ENCODE results near the gene CHURC1.
"Not testable (repeated sequence)": the region's sequence is repeated elsewhere in the genome, so short reads cannot be mapped to it uniquely, and the experiment has no call there.

The CHURC1 gene

DNA sequence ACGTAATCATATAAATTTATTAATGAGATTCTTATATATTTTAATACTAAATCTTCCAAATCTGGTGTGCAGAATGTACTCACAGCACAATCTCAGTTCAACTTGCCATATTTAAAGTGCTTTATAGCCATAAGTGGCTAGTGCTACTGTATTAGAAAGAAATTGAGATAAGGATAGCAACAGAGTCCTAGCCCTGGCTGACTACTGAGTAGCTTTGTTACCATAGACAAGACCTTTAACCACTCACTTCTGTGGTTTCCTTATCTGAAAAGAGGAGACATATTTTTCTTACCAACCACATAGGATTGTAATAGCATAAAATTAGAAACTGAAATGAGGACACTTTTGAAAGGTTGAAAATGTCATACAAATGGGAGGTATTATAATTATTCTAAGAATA is 2.0 kb upstream of the CHURC1 start:
- DNase-seq = no peak

DNA sequence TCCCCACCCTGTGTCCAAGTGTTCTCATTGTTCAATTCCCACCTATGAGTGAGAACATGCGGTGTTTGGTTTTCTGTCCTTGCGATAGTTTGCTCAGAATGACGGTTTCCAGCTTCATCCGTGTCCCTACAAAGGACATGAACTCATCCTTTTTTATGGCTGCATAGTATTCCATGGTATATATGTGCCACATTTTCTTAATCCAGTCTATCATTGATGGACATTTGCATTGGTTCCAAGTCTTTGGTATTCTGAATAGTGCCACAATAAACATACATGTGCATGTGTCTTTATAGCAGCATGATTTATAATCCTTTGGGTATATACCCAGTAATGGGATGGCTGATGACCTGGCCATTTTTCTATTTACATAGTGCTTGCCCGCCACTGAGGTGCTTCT is 778 bp upstream of the CHURC1 start:
- not testable (repeated sequence) for DNase-seq

DNA sequence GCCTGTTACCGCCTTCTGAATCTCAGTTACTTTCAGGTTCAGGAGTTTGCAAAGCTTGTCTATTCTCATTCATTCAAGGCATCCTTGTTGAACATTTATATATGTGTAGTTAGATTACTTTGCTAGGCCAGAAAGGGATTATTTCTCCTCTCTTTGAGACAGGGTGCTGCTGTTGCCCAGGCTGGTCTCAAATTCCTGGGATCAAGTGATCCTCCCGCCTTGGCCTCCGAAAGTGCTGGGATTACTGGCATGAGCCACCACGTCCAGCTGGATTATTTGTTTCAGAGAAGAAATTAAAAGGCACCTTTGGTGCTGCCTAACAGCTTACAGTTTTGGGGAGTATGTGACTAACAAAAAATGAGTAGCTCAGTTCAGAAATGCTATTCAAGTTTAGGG is 772 bp downstream of the CHURC1 start:
- DNase-seq = no peak

DNA sequence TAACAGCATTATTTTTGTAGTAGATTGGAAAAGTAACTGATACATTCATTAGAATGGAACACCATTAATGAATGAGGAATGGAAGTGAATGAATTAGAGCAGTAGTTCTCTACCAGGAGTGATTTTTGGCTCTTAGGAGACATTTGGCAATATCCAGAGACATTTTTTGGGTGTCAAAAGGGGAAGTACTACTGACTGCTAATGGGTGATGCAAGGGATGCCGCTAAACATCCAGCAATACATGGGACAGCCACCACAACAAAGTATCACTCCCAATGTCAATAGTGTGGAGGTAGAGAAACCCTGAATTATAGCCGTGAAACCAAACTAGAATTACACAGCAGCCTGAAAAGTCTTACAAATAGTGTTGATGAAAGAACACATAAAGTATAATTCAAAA is 1.5 kb downstream of the CHURC1 start:
- DNase-seq = no peak

DNA sequence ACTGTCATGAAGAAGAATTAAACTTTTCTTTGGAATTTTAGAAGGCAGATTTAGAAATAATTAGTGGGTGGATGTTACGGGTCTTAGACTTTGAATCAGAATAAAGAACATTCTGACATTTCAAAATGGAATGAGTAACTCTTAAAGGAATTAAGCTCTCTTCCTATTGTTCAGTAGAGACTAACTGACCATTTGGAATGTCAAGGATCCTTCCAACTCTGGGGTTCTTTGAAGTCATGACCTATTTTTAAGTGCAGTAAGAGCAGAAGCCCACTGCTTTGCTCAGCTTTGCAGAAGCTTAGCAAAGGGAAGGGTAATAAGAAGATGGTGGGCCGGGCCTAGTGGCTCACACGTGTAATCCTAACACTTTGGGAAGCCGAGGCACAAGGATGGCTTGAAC is 4.0 kb downstream of the CHURC1 start:
- DNase-seq = no peak

DNA sequence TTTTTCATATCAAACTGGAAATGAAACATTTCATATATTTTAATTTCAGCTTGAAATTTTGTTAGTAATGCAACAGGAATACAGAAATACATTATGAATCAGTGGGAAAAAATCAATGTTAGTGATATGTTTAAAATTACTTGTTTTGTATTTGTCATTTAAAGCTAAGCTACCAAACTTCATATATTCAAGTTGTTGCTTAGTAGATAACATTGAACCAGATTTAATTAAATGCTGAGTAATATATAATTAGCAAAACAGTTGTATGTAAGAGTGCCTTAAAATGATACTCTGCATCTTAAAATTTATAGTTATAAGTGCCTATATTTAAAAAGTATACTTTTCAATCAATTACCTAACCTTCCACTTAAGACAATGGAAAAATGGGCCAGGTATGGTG is 5.0 kb downstream of the CHURC1 start:
- DNase-seq = no peak

DNA sequence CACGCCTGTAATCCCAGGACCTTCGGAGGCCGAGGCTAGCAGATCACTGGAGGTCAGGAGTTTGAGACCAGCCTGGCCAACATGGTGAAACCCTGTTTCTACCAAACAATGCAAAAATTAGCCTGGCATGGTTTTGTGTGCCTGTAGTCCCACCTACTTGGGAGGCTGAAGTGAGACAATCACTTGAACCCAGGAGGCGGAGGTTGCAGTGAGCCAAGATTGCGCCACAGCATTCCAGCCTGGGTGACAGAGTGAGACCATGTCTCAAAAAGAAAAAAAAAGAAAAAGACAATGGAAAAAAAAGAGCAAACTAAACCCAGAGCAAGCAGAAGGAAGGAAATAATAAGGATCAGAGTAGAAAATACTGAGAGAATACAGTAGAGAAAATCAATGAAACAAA is 5.4 kb downstream of the CHURC1 start:
- DNase-seq = no peak

DNA sequence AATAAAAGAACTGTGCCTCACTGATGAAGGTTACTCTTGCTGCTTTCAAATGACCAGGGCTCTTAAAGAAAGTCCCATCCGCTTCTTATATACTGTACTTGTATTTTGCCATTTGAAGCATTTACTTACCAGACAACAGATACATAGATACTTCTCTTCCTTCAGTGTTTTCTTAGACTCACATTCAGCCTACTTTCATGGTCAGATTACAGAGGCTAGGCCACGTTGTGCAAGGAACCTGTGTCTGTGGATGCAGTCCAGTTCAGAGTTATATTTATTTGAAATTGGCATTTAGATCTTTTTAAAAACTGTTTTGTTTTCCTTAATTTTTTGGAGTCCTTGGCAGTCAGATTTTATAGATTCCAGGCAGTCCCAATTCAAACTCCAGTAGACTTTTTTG is 6.2 kb downstream of the CHURC1 start:
- no peak for DNase-seq

DNA sequence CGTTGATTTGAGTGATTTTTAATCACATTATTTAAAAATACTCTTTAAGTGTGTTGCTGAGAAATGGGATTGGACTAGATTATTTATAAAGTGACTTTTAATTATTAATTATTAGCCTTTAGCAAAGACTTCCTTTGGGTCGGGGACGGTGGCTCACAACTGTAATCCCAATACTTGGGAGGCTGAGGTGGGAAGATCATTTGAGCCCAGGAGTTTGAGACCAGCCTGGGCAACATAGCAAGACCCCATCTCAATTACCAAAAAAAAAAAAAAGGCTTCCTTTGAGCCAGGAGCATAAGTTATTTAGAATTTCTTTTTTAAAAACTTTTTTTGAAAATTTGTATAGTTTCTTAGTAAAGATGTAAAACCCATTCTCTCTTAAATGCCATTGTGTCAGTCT is 8.8 kb downstream of the CHURC1 start:
- DNase-seq = no peak

DNA sequence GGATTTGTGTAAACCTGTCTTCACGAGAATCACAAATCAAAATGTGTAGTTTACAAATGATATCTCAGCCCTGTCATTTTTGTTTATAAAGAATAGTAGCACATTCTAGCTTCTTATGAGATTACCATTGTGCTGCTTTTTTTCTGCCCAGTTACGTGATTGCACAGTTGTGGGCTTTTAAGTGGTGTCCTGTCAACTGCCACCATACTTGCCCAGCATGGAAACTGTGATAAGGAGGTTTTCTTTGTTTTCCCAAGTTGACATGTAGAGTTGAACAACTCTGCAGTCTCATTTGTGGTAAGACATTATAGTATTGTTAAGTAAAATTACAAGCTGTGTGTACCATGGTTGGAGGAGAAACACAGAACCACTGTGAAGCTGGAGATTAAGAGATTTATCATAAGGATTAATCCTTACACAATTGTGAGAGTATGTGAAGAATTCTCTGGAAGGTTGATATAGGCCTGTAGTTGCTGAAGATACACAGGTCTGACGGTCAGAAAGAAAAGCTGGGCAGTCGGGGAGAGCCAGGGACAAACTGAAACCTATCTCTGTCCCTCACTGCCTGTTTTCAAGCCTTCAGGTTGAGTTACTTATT is 12.2 kb downstream of the CHURC1 start:
- no peak for DNase-seq

DNA sequence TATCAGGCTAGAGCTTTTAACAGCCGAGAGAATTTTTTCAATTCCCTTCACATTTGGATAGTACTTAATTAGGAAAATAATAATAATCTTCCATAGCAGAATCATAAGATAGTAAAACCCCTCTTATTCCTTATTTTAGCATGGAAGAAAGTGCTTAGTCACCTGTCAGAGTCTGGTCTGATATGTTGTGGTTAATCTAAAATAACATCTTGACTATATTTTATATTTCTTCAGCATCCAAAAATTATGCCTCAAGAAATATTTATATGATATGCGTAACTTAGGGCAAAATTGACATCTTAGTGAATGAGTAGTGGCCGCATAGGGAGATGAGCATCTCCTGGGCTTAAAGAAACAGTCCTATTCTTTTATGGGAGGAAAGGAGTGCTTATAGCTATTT is 12.8 kb downstream of the CHURC1 start:
- no peak for DNase-seq

DNA sequence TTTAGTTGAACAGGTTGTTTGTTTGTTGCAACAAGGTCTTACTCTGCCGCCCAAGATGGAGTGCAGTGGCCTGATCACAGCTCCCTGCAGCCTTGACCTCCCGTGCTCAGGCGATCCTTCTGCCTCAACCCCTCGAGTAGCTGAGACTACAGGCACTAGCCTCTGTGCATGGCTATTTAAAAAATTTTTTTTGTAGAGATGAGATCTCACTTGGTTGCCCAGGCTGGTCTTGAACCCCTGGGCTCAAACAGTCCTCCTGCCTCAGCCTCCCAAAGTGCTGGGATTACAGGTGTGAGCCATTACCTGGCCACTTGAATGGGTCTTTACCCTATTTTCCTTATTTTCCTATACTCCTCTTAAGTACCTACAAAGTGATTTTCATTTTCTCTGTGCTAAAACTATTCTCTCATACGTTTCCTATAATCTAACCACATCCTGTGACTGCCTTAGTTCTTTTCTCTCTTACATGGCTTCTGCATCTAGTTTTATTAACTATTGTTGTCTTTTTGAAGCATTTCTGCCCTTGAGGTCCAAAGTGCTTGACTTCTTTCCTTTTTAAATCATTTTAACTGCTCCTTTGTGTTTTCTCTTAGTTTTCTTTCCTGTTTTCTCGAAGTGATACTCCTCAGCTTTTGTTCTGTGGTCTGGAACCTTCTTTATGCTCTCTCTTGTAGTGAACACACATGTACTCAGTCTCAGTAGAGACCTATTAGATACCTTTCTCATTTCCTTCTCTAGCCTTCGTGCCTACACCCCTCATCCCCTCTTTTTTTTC is 14.2 kb downstream of the CHURC1 start:
- no peak for DNase-seq

DNA sequence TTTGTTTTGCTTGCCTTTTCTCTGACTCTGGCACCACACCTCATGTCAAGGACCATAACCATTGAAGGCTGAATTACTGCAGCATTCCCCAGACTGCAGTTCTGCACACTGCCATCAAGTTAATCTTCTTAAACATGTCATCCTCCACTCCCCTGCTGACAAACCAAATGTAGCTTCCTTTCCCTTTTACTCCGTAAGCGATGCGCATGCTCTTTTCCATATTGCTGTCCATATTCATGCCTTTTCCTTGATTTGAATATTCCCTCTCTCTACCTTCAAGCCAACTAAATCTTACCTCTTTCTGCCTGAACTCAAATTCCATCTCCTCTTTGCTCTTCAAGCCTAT is 14.7 kb downstream of the CHURC1 start:
- DNase-seq = no peak

DNA sequence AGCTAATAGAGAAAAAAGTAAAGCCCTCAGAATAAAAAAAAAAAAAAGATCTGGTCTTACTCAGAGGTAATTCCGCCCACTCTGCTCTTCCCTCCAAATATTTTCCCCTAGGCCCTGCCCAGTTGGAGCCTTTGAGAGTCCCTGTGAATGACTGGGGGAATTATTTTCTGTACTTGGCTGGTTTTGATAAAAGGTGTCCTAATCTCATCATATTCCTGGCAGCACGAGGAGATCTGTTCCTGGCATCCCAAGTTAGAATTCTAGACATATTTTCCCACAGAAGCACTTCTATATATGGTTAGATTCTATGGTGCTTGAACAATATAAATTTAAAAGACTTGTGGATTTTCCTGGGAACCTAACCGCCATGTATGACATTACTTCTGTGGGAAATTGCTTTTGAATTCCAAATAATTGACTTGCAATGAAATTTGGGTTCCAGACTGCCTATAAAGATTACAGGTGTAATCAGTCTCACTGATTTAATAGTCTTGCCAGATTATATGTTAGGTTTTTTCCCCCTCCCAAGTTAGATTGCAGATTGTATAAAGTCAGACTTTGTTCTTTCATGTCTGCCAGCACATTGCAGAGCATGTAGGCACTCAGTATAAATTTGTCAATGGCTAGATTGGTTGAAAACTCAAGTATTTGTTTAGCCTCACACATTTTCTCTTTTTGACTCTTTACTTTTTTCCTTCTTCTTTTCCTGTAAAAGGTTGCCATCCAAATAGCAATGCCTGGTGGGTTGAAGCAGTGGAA is 16.0 kb downstream of the CHURC1 start:
- DNase-seq = no peak

DNA sequence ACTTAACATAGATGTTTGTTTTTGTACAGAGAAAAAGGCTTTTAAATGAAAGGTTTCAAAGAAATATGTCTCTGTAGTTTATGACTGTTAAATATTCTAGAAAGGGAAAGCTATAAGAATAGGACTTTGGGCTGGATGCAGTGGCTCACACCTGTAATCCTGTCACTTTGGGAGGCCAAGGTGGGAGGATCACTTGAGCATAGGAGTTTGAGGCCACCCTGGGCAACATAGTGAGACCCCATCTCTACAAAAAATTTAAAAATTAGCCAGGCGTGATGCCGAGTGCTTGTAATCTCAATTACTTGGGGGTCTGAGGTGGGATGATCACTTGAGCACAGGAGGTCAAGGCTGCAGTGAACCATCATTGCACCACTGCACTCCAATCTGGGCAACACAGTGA is 16.9 kb downstream of the CHURC1 start:
- no peak for DNase-seq

DNA sequence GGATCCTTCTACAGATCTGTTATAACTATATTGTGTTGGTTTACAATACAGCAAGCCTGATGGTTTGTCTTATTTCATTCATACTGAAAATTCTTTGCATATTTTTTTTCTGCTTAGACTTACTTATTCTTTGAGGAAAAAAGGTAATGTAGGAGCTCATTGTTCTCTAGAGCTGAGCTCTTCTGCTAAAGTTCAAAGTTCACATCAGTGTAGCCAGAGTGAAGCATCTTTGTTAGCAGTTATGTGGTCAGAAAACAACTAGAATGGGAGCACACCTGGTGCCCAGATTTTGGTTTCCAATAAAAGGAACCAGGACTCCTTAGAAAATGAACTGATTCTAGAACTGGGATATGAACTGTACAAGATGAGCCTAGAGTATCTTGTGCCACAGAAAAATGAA is 18.0 kb downstream of the CHURC1 start:
- no peak for DNase-seq

DNA sequence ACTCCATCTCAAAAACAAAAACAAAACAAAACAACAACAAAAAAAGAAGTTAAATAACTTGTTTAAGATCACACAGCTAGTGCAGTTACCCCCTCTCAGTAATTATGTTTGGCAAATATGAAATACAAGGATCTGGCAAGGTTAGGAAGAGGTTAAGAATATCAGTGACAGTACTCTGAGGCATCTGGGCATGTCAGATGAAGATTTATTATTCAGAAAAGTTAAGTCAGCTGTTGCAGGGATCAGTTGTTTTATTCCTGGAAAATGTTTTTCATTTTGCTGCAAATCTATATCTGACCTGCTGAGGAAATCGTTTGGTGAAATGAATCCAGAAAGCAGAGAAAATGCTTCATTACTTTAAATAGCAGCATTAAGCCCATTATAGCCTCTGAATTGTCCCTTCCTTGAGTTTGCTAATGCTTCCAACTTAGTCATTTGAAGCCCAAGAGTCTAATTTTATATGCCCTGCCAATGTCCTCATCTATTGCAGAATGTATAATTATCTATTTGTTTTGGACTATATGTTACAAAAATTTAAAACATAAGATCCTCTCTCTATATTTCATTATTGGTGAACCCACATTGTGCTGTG is 20.2 kb downstream of the CHURC1 start:
- DNase-seq = no peak

DNA sequence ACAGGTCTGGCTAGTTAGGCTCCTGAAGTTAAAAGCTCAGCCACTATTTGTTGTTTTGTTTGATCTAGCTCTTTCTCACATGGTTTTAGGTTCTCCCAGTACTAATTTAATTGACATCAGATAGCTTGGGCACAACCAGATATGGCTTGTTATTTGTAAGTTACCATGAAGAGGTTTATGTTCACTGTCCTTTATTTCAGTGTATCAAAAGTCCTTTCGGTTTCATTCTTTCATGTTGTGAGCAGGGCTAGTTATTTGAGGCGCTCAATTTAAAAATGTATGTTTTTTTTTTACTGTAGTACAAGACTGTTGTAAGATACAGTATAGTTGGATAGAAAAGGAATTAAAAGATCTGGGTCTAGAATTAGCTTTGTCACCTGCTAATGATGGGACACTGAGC is 21.3 kb downstream of the CHURC1 start:
- no peak for DNase-seq

DNA sequence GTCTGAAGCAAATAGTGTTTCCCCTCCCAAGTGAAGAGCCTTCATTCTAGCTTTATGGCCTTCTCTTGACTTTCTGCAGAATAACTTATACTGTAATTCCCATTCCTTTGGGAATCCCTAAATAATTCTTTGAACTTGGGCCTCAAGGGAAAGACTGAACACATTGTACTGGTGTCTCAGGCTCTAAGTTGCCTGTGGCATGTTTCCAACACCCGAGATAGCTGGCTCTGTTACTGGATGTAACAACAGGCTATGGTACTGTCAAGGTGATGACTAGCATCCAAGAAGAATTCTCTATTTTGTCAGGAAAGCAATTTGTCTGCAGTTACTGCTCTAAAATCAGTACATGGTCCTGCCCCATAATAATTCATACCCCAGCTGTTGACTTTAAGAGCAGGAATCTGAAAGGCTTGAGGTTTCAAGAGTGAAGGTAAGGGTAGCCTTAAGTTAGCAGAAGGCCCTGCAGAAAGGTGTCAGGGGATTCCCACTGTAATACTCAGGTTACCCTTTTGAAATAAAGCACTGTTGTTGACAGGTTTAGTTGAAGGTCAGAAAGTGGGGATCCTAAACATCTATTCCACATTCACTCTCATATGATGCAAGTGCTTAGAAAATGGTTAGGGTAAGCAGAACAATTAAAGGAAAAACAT is 23.0 kb downstream of the CHURC1 start:
- DNase-seq = no peak

DNA sequence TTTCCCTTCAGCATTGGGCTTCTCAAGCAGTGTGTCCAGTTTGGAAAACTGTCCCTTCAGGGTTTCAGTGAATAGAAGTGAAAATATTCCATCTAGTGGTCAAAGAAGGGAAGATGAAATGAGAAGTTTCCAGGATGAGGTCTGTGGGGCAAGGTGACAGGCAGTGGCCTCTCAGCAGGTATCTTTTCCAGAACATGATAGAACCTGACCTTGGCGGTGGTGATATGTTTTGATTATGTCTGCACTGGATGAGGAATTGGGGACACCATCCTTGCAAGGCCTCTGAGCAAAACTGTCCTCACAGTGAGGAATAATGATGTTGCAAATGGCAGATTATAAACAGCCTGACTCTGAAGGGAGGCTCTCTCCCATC is 23.6 kb downstream of the CHURC1 start:
- DNase-seq = no peak

DNA sequence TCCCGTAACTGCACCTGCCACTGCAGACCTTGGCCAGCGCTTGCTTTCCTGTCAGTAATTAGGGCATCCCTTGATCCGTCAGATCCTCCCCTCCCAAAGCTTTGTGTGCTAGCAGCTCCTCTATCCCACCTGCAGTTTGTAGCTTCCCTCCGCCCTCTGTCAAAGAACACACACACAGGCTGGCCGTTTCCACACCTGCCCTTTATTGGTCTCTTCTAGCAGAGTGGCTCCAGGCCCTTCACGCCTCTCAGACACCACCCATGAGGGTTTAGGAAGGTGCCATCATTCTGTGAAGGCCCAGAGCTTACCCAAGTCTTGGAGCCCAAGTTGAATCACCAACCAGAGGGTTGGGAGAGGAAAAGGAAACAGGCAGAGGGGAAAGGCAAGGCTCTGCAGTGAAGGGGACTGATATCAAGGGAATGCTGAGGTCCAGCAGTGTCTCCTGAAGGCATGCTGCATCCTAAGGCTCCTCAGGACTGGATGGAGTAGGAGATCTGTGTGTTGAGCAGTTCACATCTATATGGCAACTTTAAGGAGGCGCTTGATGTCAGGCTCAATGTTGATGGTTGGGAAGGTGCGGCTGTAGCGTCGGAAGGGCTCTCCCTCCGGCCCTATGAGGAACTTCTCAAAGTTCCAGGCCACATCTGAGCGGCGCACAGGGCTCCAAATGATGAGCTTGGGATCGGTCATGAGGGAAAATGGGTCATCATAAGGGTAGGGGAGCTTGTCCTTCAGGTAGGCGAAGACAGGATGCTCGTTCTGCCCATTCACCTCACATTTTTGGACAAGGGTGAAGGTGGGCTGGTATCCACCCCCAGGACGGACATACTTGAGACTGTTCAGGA is 24.9 kb downstream of the CHURC1 start:
- no peak for DNase-seq

DNA sequence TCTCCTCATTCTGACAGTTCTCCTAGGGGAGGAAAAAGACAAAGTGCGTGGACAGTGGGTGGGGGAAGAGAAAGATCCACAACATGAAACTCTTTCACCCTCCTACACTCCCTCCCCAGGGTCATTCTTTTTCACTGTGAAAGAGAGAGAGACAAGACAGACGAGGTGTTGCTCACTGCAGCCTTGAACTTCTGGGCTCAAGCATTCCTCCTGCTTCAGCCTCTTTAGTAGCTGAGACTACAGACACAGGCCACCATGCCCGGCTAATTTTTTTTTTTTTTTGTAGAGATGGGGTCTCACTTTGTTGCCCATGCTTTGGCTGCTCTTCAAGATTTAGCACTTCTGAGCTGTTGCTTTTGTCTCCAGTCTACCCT is 25.5 kb downstream of the CHURC1 start:
- DNase-seq = no peak

Data from activated naive CD4-positive, alpha-beta T cell treated with anti-CD3 and anti-CD28 coated beads, Interleukin-2, amount 50 U/mL, for 16 hours (primary cell).